HEK293T (cell line): ENCODE data around the gene ZNF470.
A peak's percentile ranks its signal among the peaks of the same experiment; 100 is the strongest.

ENCODE experiments used
- CTCF ChIA-PET: fragments of 350-600 bp; formaldehyde crosslinking; extraction: SDS; loops from one replicate; lab custom pipeline; 2021; ENCODE audit warnings: antibody characterized with exemption, inconsistent platforms; lab: Yijun Ruan, JAX
- POLR2A ChIA-PET: fragments of 350-600 bp; formaldehyde crosslinking; extraction: SDS; loops from one replicate; lab custom pipeline; 2020; ENCODE audit warnings: antibody characterized with exemption, inconsistent platforms; lab: Yijun Ruan, JAX
- DNase-seq: peaks from one replicate; pipeline ENCODE4 v3.0.0; 2012; ENCODE audit warnings: mixed read lengths; ENCODE audit errors: extremely low spot score
- ARNT ChIP-seq: fragments of 450-650 bp; IDR thresholded peaks from 2 replicates; pipeline ENCODE4 v1.6.1; 2017; ENCODE audit warnings: mild to moderate bottlenecking
- BHLHE40 ChIP-seq: fragments of 450-650 bp; IDR thresholded peaks from 2 replicates; pipeline ENCODE4 v1.6.1; 2016; ENCODE audit warnings: mild to moderate bottlenecking, moderate library complexity, borderline replicate concordance
- CTBP1 ChIP-seq: fragments of 450-650 bp; IDR thresholded peaks from 2 replicates; pipeline ENCODE4 v1.6.1; 2016; ENCODE audit warnings: borderline replicate concordance
- ELF4 ChIP-seq: fragments of 450-650 bp; IDR thresholded peaks from 2 replicates; pipeline ENCODE4 v1.6.1; 2017; ENCODE audit warnings: antibody characterized with exemption
- FOXA1 ChIP-seq: fragments of 450-650 bp; IDR thresholded peaks from 2 replicates; pipeline ENCODE4 v1.6.1; 2016; ENCODE audit warnings: mild to moderate bottlenecking
- FOXK2 ChIP-seq: fragments of 450-650 bp; IDR thresholded peaks from 2 replicates; pipeline ENCODE4 v1.6.1; 2016; ENCODE audit warnings: mild to moderate bottlenecking
- FOXM1 ChIP-seq: fragments of 450-650 bp; IDR thresholded peaks from 2 replicates; pipeline ENCODE4 v1.6.1; 2017; ENCODE audit warnings: mild to moderate bottlenecking, borderline replicate concordance
- HDGF ChIP-seq: fragments of 450-650 bp; IDR thresholded peaks from 2 replicates; pipeline ENCODE4 v1.6.1; 2017; ENCODE audit warnings: antibody characterized with exemption, borderline replicate concordance
- L3MBTL2 ChIP-seq: fragments of 450-650 bp; conservative IDR thresholded peaks from 2 replicates; pipeline ENCODE4 v1.6.1; 2016; ENCODE audit warnings: mild to moderate bottlenecking
- LEF1 ChIP-seq: fragments of 450-650 bp; IDR thresholded peaks from 2 replicates; pipeline ENCODE4 v1.6.1; 2017; ENCODE audit warnings: mild to moderate bottlenecking, borderline replicate concordance
- NFRKB ChIP-seq: fragments of 450-650 bp; IDR thresholded peaks from 2 replicates; pipeline ENCODE4 v1.6.1; 2016; ENCODE audit warnings: mild to moderate bottlenecking, moderate library complexity
- SP1 ChIP-seq: fragments of 450-650 bp; IDR thresholded peaks from 2 replicates; pipeline ENCODE4 v1.6.1; 2017
- SUZ12 ChIP-seq: fragments of 450-650 bp; IDR thresholded peaks from 2 replicates; pipeline ENCODE4 v1.6.1; 2016; ENCODE audit warnings: mild to moderate bottlenecking
- TARDBP ChIP-seq: fragments of 450-650 bp; IDR thresholded peaks from 2 replicates; pipeline ENCODE4 v1.6.1; 2016
- ZNF384 ChIP-seq: fragments of 450-650 bp; IDR thresholded peaks from 2 replicates; pipeline ENCODE4 v1.6.1; 2016
- TF ChIP-seq, protein P1 (sequence below): fragments of 450-650 bp; IDR thresholded peaks from 2 replicates; pipeline ENCODE4 v1.6.1; 2016

Gene ZNF470

DNA sequence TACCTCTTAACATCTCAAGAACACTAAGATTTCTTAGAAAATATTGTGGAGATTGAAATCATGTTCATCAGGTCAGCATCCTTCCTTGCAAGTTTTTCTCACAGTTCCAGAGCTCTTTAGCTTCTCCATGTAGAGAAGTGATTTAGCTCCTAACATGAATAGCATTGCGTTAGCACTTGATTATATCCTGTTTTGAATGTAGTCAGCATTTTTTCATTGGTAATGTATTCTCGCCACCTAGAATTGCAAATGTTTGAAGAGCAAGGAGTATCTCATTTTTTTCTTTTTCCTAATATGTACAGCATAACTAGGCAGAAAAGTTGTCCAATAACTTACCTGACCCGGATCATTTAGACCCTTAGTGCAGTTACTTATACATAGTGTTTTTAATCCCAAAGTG, 6.6 kb downstream of the ZNF470 start:
- TF ChIP-seq, protein P1, sequence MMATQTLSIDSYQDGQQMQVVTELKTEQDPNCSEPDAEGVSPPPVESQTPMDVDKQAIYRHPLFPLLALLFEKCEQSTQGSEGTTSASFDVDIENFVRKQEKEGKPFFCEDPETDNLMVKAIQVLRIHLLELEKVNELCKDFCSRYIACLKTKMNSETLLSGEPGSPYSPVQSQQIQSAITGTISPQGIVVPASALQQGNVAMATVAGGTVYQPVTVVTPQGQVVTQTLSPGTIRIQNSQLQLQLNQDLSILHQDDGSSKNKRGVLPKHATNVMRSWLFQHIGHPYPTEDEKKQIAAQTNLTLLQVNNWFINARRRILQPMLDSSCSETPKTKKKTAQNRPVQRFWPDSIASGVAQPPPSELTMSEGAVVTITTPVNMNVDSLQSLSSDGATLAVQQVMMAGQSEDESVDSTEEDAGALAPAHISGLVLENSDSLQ, result no peak
- TF ChIP-seq HDGF (no peak), L3MBTL2 (no peak), NFRKB (no peak), FOXM1 (no peak), SP1 (no peak), TARDBP (no peak), FOXK2 (no peak), ARNT (no peak), SUZ12 (no peak), ZNF384 (no peak), CTBP1 (no peak), BHLHE40 (no peak), ELF4 (no peak), LEF1 (no peak)
- POLR2A ChIA-PET, result no interaction called here
- no peak for DNase-seq
- CTCF ChIA-PET, result no interaction called here

DNA sequence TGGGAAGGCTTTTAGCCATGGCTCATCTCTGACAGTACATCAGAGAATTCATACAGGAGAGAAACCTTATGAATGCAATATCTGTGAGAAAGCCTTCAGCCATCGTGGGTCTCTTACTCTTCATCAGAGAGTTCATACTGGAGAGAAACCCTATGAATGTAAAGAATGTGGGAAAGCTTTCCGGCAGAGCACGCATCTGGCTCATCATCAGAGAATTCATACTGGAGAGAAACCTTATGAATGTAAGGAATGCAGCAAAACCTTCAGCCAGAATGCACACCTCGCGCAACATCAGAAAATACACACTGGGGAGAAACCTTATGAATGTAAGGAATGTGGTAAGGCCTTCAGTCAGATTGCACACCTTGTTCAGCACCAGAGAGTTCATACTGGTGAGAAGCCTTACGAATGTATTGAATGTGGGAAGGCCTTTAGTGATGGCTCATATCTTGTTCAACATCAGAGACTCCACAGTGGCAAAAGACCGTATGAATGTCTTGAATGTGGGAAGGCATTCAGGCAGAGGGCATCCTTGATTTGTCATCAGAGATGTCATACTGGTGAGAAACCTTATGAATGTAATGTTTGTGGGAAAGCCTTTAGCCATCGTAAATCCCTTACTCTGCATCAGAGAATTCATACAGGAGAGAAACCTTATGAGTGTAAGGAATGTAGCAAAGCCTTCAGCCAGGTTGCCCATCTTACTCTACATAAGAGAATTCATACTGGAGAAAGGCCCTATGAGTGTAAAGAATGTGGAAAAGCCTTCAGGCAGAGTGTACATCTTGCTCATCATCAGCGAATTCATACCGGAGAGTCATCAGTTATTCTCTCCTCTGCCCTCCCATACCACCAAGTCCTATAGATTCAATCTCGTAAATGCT, 10.7 kb downstream of the ZNF470 start:
- ChIA-PET CTCF (no interaction called here), POLR2A (no interaction called here)
- DNase-seq, result no peak
- TF ChIP-seq LEF1 (no peak), FOXA1 (no peak), ELF4 (no peak), CTBP1 (no peak), NFRKB (no peak), FOXM1 (no peak), ZNF384 (no peak), HDGF (no peak), SP1 (no peak)

DNA sequence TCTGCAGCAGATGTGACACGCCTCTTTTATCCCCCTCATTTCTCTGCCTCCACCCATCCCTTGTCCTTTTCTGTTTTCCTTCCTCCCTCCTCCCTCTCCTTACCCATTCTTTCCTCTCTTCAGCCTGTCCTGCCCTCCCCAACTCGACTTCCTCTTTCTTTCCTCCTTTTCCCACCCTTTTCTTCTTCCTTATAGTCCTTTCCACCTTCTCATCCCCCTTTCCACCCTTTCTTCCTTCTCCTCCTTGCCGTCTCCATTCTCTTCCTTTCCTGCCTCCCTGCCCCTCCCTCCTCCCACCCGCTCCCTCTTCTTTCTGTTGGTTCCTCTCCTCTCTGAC, 27.1 kb downstream of the ZNF470 start:
- ChIA-PET POLR2A (interaction anchor here (1.0 kb wide), 3 partner anchors 8 to 191 kb away, joined by 3 to 4 read pairs (median 4); partner anchors contain the start of gene ZFP28), CTCF (no interaction called here)
- TF ChIP-seq L3MBTL2, result no peak
- TF ChIP-seq SUZ12, result no peak
- no peak for TF ChIP-seq HDGF
- no peak for TF ChIP-seq ZNF384
- no peak for TF ChIP-seq CTBP1
- no peak for TF ChIP-seq NFRKB
- no peak for TF ChIP-seq ELF4
- no peak for TF ChIP-seq SP1
- TF ChIP-seq ARNT, result no peak
- TF ChIP-seq FOXK2, result no peak
- TF ChIP-seq BHLHE40, result no peak
- no peak for TF ChIP-seq LEF1
- no peak for TF ChIP-seq TARDBP
- TF ChIP-seq, protein P1, result no peak
- TF ChIP-seq FOXA1, result no peak
- no peak for TF ChIP-seq FOXM1
- no peak for DNase-seq

DNA sequence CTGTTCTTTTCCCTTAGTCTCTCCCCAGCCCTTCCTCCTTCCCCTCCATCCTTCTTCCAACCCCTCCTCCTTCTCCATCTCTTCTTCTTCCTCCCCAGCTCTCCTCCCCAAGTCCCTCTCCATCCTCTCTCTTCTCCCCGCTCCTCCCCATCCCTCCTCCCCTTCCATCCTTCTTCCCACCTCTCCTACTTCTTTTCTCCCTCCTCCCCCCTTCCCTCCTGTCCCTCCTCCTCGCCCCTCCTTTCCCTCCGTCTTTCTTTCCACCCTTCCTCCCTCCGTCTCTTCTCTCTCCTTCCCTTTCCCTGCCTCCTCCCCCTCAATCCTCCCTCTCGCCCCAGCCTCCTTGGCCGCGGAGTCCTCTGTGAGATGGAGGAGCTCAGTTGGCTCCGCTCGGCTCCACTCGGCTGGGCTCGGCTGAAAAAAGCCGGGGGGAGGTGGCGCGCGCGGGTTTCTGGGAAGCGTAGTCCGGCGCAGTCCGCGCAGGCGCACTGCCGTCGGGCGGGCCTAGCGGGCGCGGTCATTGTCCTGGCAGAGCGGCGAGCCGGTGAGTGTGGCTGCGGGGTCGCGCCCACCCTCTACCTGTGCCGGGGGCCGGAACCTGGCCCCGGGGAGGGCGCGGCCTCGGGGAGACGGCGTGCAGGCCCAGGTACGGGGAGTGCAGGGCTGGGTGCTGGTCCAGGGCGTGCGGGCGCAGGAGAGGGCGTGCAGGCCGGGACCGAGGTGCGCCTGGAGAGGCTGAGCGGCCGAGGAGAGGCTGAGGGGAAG, 27.7 kb downstream of the ZNF470 start, which contains the start of gene ZNF71:
ZNF71 (plus strand) TSS at position 520 of the 765 bp plus-strand sequence. CDS start 6,257 bp downstream, outside the sequence.
- POLR2A ChIA-PET, result interaction anchor here (1.0 to 1.1 kb wide), 4 partner anchors 9 to 191 kb away, joined by 3 to 4 read pairs (median 4); partner anchors contain the start of gene ZFP28
- CTCF ChIA-PET, result no interaction called here
- TF ChIP-seq SP1, result no peak
- TF ChIP-seq, protein P1, result peak; percentile 56; the same call in 1 of the 2 replicates
- no peak for TF ChIP-seq ELF4
- 0 out of 2 replicates have a peak, but pooled peaks have one; percentile 17 for TF ChIP-seq L3MBTL2
- DNase-seq, result peak; percentile 94

DNA sequence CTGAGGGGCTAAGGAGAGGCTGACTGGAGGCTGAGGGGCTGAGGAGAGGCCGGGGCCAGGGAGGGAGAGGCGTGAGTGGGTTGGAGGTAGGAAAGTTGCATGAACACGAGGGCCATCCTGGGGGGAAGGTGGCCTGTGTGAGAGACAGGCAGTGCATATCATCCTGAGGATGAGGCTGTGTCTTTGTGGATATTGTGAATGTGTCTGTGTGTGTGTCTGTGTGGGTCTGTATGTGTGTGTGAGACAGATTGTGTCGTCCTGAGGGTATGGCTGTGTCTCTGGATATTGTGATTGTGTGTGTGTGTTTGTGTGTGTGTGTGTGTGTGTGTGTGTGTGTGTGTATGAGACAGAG, 28.3 kb downstream of the ZNF470 start:
- TF ChIP-seq L3MBTL2, result 0 out of 2 replicates have a peak, but pooled peaks have one; percentile 4
- TF ChIP-seq, protein P1, result no peak
- ChIA-PET POLR2A (interaction anchor here (1.0 to 1.1 kb wide), 4 partner anchors 9 to 192 kb away, joined by 3 to 4 read pairs (median 4); partner anchors contain the start of gene ZFP28), CTCF (no interaction called here)
- DNase-seq, result no peak
